GM23338 (cell line): Measurements from ENCODE around the gene CDK5RAP2. TPM values are rescaled to one million over a fixed set of nuclear protein-coding genes. Genes with fewer than 3 reads are reported as not detected.

Experiments
- ATAC-seq: fragments of 200-7000 bp; cut with Tn5 transposase; 3 replicates; pipeline ENCODE4 v1.9.1; 2020
- DNase-seq: peaks from one replicate; pipeline ENCODE4 v3.0.0-alpha.2; 2015; ENCODE audit warnings: low spot score
- H2AFZ ChIP-seq: fragments of 200-600 bp; sonication (generic); 2 replicates; pipeline ENCODE4 v1.8.0; 2016; ENCODE audit warnings: antibody characterized with exemption, mild to moderate bottlenecking, moderate library complexity
- H3F3A ChIP-seq: fragments of 200-600 bp; sonication (generic); replicated peaks from 2 replicates; pipeline ENCODE4 v1.8.0; 2017; ENCODE audit warnings: antibody characterized with exemption, mixed run types, low read depth
- H3K27ac ChIP-seq: fragments of 200-600 bp; sonication (generic); 2 replicates; pipeline ENCODE4 v1.6.1; 2016; ENCODE audit warnings: low read depth
- H3K27me3 ChIP-seq: fragments of 200-600 bp; sonication (generic); 2 replicates; pipeline ENCODE4 v1.8.0; 2016; ENCODE audit warnings: mild to moderate bottlenecking, mixed run types, moderate library complexity; ENCODE audit not compliant: insufficient read depth
- H3K36me3 ChIP-seq: fragments of 200-600 bp; sonication (generic); 2 replicates; pipeline ENCODE4 v1.8.0; 2016; ENCODE audit warnings: mild to moderate bottlenecking; ENCODE audit not compliant: insufficient read depth
- H3K4me1 ChIP-seq: fragments of 200-600 bp; sonication (generic); 2 replicates; pipeline ENCODE4 v1.8.0; 2016; ENCODE audit warnings: mild to moderate bottlenecking, moderate library complexity; ENCODE audit not compliant: insufficient read depth
- H3K4me2 ChIP-seq: fragments of 200-600 bp; sonication (generic); 2 replicates; pipeline ENCODE4 v1.7.1; 2017; ENCODE audit warnings: mixed run types
- H3K4me3 ChIP-seq: fragments of 200-600 bp; sonication (generic); 2 replicates; pipeline ENCODE4 v1.6.1; 2016; ENCODE audit warnings: mixed run types
- H3K79me2 ChIP-seq: fragments of 200-600 bp; sonication (generic); replicated peaks from 2 replicates; pipeline ENCODE4 v1.8.0; 2017; ENCODE audit warnings: mild to moderate bottlenecking; ENCODE audit not compliant: insufficient read depth
- H3K9me2 ChIP-seq: fragments of 200-600 bp; sonication (generic); 2 replicates; pipeline ENCODE4 v1.8.0; 2017; ENCODE audit not compliant: insufficient read depth
- H4K20me1 ChIP-seq: fragments of 200-600 bp; sonication (generic); replicated peaks from 2 replicates; pipeline ENCODE4 v1.8.0; 2017; ENCODE audit warnings: mild to moderate bottlenecking; ENCODE audit not compliant: insufficient read depth
- H3K27ac Mint-ChIP-seq: 2 replicates; pipeline ENCODE4 v1.8.0; 2020; ENCODE audit warnings: inconsistent platforms, mild to moderate bottlenecking, moderate library complexity, mixed read lengths
- H3K27me3 Mint-ChIP-seq: 3 replicates; pipeline ENCODE4 v1.8.0; 2022; ENCODE audit warnings: low read depth, mild to moderate bottlenecking, moderate library complexity, mixed read lengths, inconsistent platforms; ENCODE audit not compliant: insufficient read depth, poor library complexity
- H3K36me3 Mint-ChIP-seq: 3 replicates; pipeline ENCODE4 v1.8.0; 2021; ENCODE audit warnings: low read depth, mild to moderate bottlenecking, inconsistent platforms, moderate library complexity, mixed read lengths
- H3K4me1 Mint-ChIP-seq: 3 replicates; pipeline ENCODE4 v1.8.0; 2020; ENCODE audit warnings: mild to moderate bottlenecking, inconsistent platforms, mixed read lengths
- H3K4me3 Mint-ChIP-seq: 3 replicates; pipeline ENCODE4 v1.8.0; 2021; ENCODE audit warnings: moderate library complexity, mild to moderate bottlenecking, inconsistent platforms, mixed read lengths
- H3K9me3 Mint-ChIP-seq: 3 replicates; pipeline ENCODE4 v1.8.0; 2020; ENCODE audit warnings: moderate library complexity, mild to moderate bottlenecking, inconsistent platforms, mixed read lengths
- CREB1 ChIP-seq: fragments of 250-450 bp; sonication (Bioruptor Pico); IDR thresholded peaks from 2 replicates; pipeline ENCODE4 v1.5.0; 2020; ENCODE audit warnings: low read depth, mild to moderate bottlenecking, moderate library complexity
- ETS1 ChIP-seq: IDR thresholded peaks from 2 replicates; pipeline ENCODE4 v1.6.1; 2016; ENCODE audit warnings: antibody characterized with exemption
- EZH2 ChIP-seq: fragments of 200-600 bp; sonication (generic); IDR thresholded peaks from one replicate; pipeline ENCODE4 v1.8.0; 2017; ENCODE audit warnings: antibody characterized with exemption, mild to moderate bottlenecking, low read depth; ENCODE audit not compliant: unreplicated experiment
- EZH2phosphoT487 ChIP-seq: fragments of 200-600 bp; sonication (generic); IDR thresholded peaks from one replicate; pipeline ENCODE4 v1.8.1; 2018; ENCODE audit warnings: antibody characterized with exemption; ENCODE audit not compliant: unreplicated experiment
- JUNB ChIP-seq: IDR thresholded peaks from one replicate; pipeline ENCODE4 v1.6.1; 2016; ENCODE audit warnings: antibody characterized with exemption; ENCODE audit not compliant: unreplicated experiment
- NANOG ChIP-seq: IDR thresholded peaks from 2 replicates; pipeline ENCODE4 v1.6.1; 2016; ENCODE audit warnings: antibody characterized with exemption, borderline replicate concordance
- POLR2AphosphoS5 ChIP-seq: IDR thresholded peaks from 2 replicates; pipeline ENCODE4 v1.6.1; 2016; ENCODE audit warnings: antibody characterized with exemption, low read depth
- REST ChIP-seq: IDR thresholded peaks from one replicate; pipeline ENCODE4 v1.6.1; 2018; ENCODE audit warnings: antibody characterized with exemption; ENCODE audit not compliant: unreplicated experiment
- STAT1 ChIP-seq: IDR thresholded peaks from one replicate; pipeline ENCODE4 v1.6.1; 2016; ENCODE audit warnings: antibody characterized with exemption; ENCODE audit not compliant: unreplicated experiment
- polyA plus RNA-seq: library from polyadenylated mRNA; unstranded; fragments of >200 nt; fragmentation: Nextera tagmentation; extraction: Ambion mirVana; gene quantifications from 2 replicates; pipeline ENCODE4 v1.2.1, GENCODE V29; 2016
- total RNA-seq: library from RNA; depleted of rRNA; stranded (reverse); fragments of >200 nt; shearing (Covaris generic); gene quantifications from 2 replicates; pipeline ENCODE4 v1.2.3, GENCODE V29; 2014
- TF ChIP-seq, protein P1 (sequence below), 2 experiments: fragments of 200-600 bp in 1 of 2; sonication (generic) in 1 of 2; conservative IDR thresholded peaks; 2 replicates each; pipeline versions ENCODE4 v1.5.1 to v1.6.1; 2016 to 2017; ENCODE audit warnings: antibody characterized with exemption in 2 of 2, low read depth in 2 of 2, mild to moderate bottlenecking in 2 of 2, moderate library complexity in 1 of 2

The CDK5RAP2 gene
- total and polyA plus RNA-seq, 2 experiments from 2014 or later: 50.7 to 65.7 TPM

GRCh38 chr9:120612218-120612617, 32.3 kb upstream of the CDK5RAP2 start:
- H3K27me3 Mint-ChIP-seq: peaks cover 5% of the 10 kb centered on the region
- Histone ChIP-seq H3K27me3 (no peaks in the 10 kb centered on the region), H3K4me1 (no peaks in the 10 kb centered on the region), H2AFZ (no peak overlapping the region), H3K27ac (no peak overlapping the region), H3K4me3 (no peak overlapping the region), H4K20me1 (no peaks in the 10 kb centered on the region), H3K79me2 (no peaks in the 10 kb centered on the region), H3F3A (no peaks in the 10 kb centered on the region), H3K9me2 (no peaks in the 10 kb centered on the region), H3K4me2 (no peak overlapping the region), H3K36me3 (no peaks in the 10 kb centered on the region)
- H3K4me3 Mint-ChIP-seq: no peak overlapping the region
- TF ChIP-seq JUNB: no peak
- no peak for TF ChIP-seq CREB1 (CRISPR knock-in tag)
- no peak for TF ChIP-seq EZH2
- TF ChIP-seq, protein P1, sequence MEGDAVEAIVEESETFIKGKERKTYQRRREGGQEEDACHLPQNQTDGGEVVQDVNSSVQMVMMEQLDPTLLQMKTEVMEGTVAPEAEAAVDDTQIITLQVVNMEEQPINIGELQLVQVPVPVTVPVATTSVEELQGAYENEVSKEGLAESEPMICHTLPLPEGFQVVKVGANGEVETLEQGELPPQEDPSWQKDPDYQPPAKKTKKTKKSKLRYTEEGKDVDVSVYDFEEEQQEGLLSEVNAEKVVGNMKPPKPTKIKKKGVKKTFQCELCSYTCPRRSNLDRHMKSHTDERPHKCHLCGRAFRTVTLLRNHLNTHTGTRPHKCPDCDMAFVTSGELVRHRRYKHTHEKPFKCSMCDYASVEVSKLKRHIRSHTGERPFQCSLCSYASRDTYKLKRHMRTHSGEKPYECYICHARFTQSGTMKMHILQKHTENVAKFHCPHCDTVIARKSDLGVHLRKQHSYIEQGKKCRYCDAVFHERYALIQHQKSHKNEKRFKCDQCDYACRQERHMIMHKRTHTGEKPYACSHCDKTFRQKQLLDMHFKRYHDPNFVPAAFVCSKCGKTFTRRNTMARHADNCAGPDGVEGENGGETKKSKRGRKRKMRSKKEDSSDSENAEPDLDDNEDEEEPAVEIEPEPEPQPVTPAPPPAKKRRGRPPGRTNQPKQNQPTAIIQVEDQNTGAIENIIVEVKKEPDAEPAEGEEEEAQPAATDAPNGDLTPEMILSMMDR (conservative IDR thresholded peaks at IDR 0.05; ENCODE audit: low read depth in 2 of 2): peak; percentile 61 to 62
- H3K27ac Mint-ChIP-seq: no peak overlapping the region
- no peaks in the 10 kb centered on the region for H3K36me3 Mint-ChIP-seq
- H3K9me3 Mint-ChIP-seq: no peaks in the 10 kb centered on the region
- ATAC-seq (0 out of 3 replicates have a peak, but pooled peaks have one; percentile 31), DNase-seq (peak; percentile 44)
- no peaks in the 10 kb centered on the region for H3K4me1 Mint-ChIP-seq

GRCh38 chr9:120611690-120612068, 31.7 kb upstream of the CDK5RAP2 start:
- Histone ChIP-seq H3K36me3 (no peaks in the 10 kb centered on the region), H2AFZ (no peak overlapping the region), H3K4me2 (no peak overlapping the region), H3K4me3 (no peak overlapping the region), H3K79me2 (no peaks in the 10 kb centered on the region), H3K4me1 (no peaks in the 10 kb centered on the region), H3F3A (no peaks in the 10 kb centered on the region), H3K9me2 (no peaks in the 10 kb centered on the region), H3K27ac (no peak overlapping the region), H3K27me3 (no peaks in the 10 kb centered on the region), H4K20me1 (no peaks in the 10 kb centered on the region)
- ATAC-seq (no peak), DNase-seq (no peak)
- H3K4me1 Mint-ChIP-seq: no peaks in the 10 kb centered on the region
- H3K27ac Mint-ChIP-seq: no peak overlapping the region
- no peak overlapping the region for H3K4me3 Mint-ChIP-seq
- peaks cover 5% of the 10 kb centered on the region for H3K27me3 Mint-ChIP-seq
- H3K9me3 Mint-ChIP-seq: no peaks in the 10 kb centered on the region
- H3K36me3 Mint-ChIP-seq: no peaks in the 10 kb centered on the region
- TF ChIP-seq POLR2AphosphoS5 (no peak), JUNB (no peak), STAT1 (no peak), EZH2phosphoT487 (no peak), CREB1 (CRISPR knock-in tag) (no peak), NANOG (no peak), REST (no peak), ETS1 (no peak)
- TF ChIP-seq, protein P1 (conservative IDR thresholded peaks at IDR 0.05; ENCODE audit: low read depth in 2 of 2): no peak
